ENCODE data around the gene MAP2K2. TPM values are rescaled to one million over a fixed set of nuclear protein-coding genes. Genes with fewer than 3 reads are reported as not detected.

MAP2K2 gene
- total and polyA plus RNA-seq, 4 donors = 40.3 to 72.7 (median 54.1) TPM

DNA sequence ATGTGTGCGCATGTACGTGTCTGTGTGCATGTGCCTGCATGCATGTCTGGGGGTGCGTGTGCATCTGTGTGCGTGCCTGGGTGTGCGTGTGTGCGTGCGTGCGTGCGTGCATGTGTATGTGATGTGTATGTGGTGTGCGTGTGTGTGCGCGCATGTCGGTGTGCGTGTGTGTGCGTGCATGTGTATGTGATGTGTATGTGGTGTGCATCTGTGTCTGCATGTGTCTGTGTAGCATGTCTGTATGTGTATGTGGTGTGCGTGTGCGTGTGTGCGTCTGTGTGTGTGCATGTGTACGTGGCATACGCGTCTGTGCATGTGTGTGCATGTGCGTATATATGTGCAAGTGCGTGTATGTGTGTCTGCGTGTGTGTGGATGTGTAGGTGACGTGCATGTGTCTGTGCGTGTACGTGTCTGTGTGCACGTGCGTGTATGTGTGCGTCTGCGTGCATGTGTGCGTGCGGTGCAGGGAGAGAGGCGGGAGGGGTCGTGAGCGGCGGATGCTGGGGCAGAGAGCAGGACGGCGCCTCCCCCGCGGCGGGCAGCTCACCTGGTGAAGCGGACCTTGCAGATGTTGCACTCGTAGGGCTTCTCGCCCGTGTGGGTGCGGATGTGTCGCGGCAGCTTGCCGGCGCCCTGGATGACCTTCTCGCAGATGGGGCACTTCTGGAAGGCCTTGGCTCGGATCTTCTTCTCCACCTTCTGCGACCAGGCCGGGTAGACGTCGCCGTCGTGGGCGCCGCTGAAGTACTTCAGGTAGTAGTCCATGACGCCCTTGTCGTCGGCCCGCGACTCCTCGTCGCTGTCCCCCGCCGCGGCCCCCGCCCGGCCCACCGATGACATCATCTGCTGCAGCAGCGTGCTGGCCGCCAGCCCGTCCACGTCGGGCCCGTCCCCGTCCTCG is 70.2 kb downstream of the MAP2K2 start:
- TF ChIP-seq, protein P1, sequence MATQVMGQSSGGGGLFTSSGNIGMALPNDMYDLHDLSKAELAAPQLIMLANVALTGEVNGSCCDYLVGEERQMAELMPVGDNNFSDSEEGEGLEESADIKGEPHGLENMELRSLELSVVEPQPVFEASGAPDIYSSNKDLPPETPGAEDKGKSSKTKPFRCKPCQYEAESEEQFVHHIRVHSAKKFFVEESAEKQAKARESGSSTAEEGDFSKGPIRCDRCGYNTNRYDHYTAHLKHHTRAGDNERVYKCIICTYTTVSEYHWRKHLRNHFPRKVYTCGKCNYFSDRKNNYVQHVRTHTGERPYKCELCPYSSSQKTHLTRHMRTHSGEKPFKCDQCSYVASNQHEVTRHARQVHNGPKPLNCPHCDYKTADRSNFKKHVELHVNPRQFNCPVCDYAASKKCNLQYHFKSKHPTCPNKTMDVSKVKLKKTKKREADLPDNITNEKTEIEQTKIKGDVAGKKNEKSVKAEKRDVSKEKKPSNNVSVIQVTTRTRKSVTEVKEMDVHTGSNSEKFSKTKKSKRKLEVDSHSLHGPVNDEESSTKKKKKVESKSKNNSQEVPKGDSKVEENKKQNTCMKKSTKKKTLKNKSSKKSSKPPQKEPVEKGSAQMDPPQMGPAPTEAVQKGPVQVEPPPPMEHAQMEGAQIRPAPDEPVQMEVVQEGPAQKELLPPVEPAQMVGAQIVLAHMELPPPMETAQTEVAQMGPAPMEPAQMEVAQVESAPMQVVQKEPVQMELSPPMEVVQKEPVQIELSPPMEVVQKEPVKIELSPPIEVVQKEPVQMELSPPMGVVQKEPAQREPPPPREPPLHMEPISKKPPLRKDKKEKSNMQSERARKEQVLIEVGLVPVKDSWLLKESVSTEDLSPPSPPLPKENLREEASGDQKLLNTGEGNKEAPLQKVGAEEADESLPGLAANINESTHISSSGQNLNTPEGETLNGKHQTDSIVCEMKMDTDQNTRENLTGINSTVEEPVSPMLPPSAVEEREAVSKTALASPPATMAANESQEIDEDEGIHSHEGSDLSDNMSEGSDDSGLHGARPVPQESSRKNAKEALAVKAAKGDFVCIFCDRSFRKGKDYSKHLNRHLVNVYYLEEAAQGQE (IDR thresholded peaks at IDR 0.05) = no peak
- TF ChIP-seq HNF4A (conservative IDR thresholded peaks at IDR 0.05) = no peak
- TF ChIP-seq NR2F2 (IDR thresholded peaks at IDR 0.05) = no peak
- TF ChIP-seq, protein P2, sequence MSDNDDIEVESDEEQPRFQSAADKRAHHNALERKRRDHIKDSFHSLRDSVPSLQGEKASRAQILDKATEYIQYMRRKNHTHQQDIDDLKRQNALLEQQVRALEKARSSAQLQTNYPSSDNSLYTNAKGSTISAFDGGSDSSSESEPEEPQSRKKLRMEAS (IDR thresholded peaks at IDR 0.05) = no peak
- TF ChIP-seq, protein P3, sequence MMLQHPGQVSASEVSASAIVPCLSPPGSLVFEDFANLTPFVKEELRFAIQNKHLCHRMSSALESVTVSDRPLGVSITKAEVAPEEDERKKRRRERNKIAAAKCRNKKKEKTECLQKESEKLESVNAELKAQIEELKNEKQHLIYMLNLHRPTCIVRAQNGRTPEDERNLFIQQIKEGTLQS (IDR thresholded peaks at IDR 0.05) = no peak
- TF ChIP-seq, protein P4, sequence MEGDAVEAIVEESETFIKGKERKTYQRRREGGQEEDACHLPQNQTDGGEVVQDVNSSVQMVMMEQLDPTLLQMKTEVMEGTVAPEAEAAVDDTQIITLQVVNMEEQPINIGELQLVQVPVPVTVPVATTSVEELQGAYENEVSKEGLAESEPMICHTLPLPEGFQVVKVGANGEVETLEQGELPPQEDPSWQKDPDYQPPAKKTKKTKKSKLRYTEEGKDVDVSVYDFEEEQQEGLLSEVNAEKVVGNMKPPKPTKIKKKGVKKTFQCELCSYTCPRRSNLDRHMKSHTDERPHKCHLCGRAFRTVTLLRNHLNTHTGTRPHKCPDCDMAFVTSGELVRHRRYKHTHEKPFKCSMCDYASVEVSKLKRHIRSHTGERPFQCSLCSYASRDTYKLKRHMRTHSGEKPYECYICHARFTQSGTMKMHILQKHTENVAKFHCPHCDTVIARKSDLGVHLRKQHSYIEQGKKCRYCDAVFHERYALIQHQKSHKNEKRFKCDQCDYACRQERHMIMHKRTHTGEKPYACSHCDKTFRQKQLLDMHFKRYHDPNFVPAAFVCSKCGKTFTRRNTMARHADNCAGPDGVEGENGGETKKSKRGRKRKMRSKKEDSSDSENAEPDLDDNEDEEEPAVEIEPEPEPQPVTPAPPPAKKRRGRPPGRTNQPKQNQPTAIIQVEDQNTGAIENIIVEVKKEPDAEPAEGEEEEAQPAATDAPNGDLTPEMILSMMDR (IDR thresholded peaks at IDR 0.05; ENCODE audit: low read depth, low read length, missing input control) = no peak
- TF ChIP-seq EGR1 (IDR thresholded peaks at IDR 0.05; ENCODE audit: low read depth in 2 of 2) = no peak
- no peak for TF ChIP-seq FOXA2 (IDR thresholded peaks at IDR 0.05)
- no peak for TF ChIP-seq RAD21 (IDR thresholded peaks at IDR 0.05)
- TF ChIP-seq RXRA (IDR thresholded peaks at IDR 0.05) = no peak
- TF ChIP-seq JUND (IDR thresholded peaks at IDR 0.05) = no peak
- TF ChIP-seq GABPA (IDR thresholded peaks at IDR 0.05 in 1 of 2, conservative IDR thresholded peaks at IDR 0.05 in 1 of 2) = no peak
- no peak for TF ChIP-seq FOXA1 (IDR thresholded peaks at IDR 0.05)
- H3K4me3 ChIP-seq (ENCODE audit: low read depth in 1 of 3, low read length in 3 of 3) = peak overlapping the region in 2 of 3 donors; percentile 14 to 37
- H3K27me3 ChIP-seq (ENCODE audit: control insufficient read depth in 4 of 4, insufficient read depth in 4 of 4, low read length in 3 of 4) = no peaks in the 10 kb centered on the region
- peaks cover 4 to 21% (median 14%) of the 10 kb centered on the region in 4 donors for H3K36me3 ChIP-seq (ENCODE audit: control insufficient read depth in 4 of 4, insufficient read depth in 3 of 4, low read depth in 1 of 4, low read length in 3 of 4)
- 86% methylated on average over 82 of the region's 82 CpGs for WGBS
- H3K9ac ChIP-seq (ENCODE audit: low read depth in 1 of 2, low read length in 2 of 2) = no peak overlapping the region
- peaks cover 22 to 50% (median 31%) of the 10 kb centered on the region in 4 donors for H3K4me1 ChIP-seq (ENCODE audit: control insufficient read depth in 4 of 4, insufficient read depth in 4 of 4, low read length in 3 of 4)
- DNase-seq (ENCODE audit: low spot score) = no peak
- H3K9me3 ChIP-seq (ENCODE audit: control insufficient read depth in 4 of 4, low read length in 3 of 4) = no peaks in the 10 kb centered on the region
- H3K27ac ChIP-seq (ENCODE audit: low read depth in 1 of 2, low read length in 2 of 2) = no peak overlapping the region

DNA sequence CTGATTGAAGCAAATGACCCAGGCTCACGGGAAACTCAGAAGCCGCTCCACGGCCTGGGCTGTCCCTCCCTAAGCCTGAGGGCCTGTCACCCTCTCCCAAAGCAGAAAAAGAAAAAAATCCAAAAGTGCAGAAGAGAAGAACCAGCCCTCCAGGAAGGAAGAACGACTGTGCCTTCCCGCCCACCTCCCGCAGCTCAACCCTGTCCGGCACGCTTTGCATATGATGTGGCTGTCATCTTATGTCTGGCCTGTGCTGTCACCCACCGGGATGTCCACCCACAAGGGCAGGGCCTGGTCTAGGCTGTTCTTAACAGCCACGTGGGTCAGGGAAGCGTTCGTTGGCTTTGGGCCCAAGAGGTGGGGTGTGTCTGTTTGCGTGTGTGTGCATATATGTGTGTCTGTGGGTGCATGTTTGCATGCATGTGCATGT is 70.9 kb downstream of the MAP2K2 start:
- Histone ChIP-seq H3K4me3 (ENCODE audit: low read depth in 1 of 3, low read length in 3 of 3) (peak overlapping the region in 2 of 3 donors; percentile 14 to 37), H3K27ac (ENCODE audit: low read depth in 1 of 2, low read length in 2 of 2) (peak overlapping the region; percentile 80 to 87), H3K9ac (ENCODE audit: low read depth in 1 of 2, low read length in 2 of 2) (no peak overlapping the region), H3K36me3 (ENCODE audit: control insufficient read depth in 4 of 4, insufficient read depth in 3 of 4, low read depth in 1 of 4, low read length in 3 of 4) (peaks cover 4 to 21% (median 16%) of the 10 kb centered on the region in 4 donors), H3K27me3 (ENCODE audit: control insufficient read depth in 4 of 4, insufficient read depth in 4 of 4, low read length in 3 of 4) (no peaks in the 10 kb centered on the region), H3K4me1 (ENCODE audit: control insufficient read depth in 4 of 4, insufficient read depth in 4 of 4, low read length in 3 of 4) (peaks cover 16 to 44% (median 28%) of the 10 kb centered on the region in 4 donors), H3K9me3 (ENCODE audit: control insufficient read depth in 4 of 4, low read length in 3 of 4) (no peaks in the 10 kb centered on the region)
- DNase-seq (ENCODE audit: low spot score) = no peak
- TF ChIP-seq, protein P2 (IDR thresholded peaks at IDR 0.05) = peak; percentile 5
- no peak for TF ChIP-seq GABPA (IDR thresholded peaks at IDR 0.05 in 1 of 2, conservative IDR thresholded peaks at IDR 0.05 in 1 of 2)
- TF ChIP-seq RXRA (IDR thresholded peaks at IDR 0.05) = peak in 1 of 2 donors; percentile 2
- peak in 1 of 2 donors; percentile 0 for TF ChIP-seq EGR1 (IDR thresholded peaks at IDR 0.05; ENCODE audit: low read depth in 2 of 2)
- TF ChIP-seq, protein P3 (IDR thresholded peaks at IDR 0.05) = peak; percentile 1
- WGBS = 22% methylated on average over 13 of the region's 13 CpGs

Data from liver (tissue), 9 donors.